HepG2 (cell line): ENCODE measurements around the gene GPA33. TPM values are rescaled to one million over a fixed set of nuclear protein-coding genes. Genes with fewer than 3 reads are reported as not detected.

Source experiments
- CENPX ChIP-seq: sonication (generic); formaldehyde crosslinking; IDR thresholded peaks from 2 replicates; pipeline ENCODE4 v1.9.0; 2021; ENCODE audit warnings: mild to moderate bottlenecking, missing genetic modification reagents, moderate library complexity
- DR1 ChIP-seq: sonication (generic); formaldehyde crosslinking; IDR thresholded peaks from 2 replicates; pipeline ENCODE4 v1.8.0; 2021; ENCODE audit warnings: mild to moderate bottlenecking, missing genetic modification reagents, inconsistent platforms
- FOXP4 ChIP-seq: sonication (generic); formaldehyde crosslinking; IDR thresholded peaks from 2 replicates; pipeline ENCODE4 v1.4.0; 2020; ENCODE audit warnings: missing genetic modification reagents
- HDAC1 ChIP-seq: sonication (generic); formaldehyde crosslinking; IDR thresholded peaks from 2 replicates; pipeline ENCODE4 v1.5.1; 2020; ENCODE audit warnings: mild to moderate bottlenecking, missing genetic modification reagents
- HMGA1 ChIP-seq: sonication (generic); formaldehyde crosslinking; conservative IDR thresholded peaks from 2 replicates; pipeline ENCODE4 v1.4.0; 2020; ENCODE audit warnings: missing genetic modification reagents
- HNRNPK ChIP-seq: fragments of 200-400 bp; formaldehyde crosslinking; IDR thresholded peaks from 2 replicates; pipeline ENCODE4 v1.6.1; 2018; ENCODE audit warnings: low read length, low read depth, moderate library complexity, mild to moderate bottlenecking; ENCODE audit not compliant: poor library complexity, severe bottlenecking
- KDM2A ChIP-seq: sonication (generic); formaldehyde crosslinking; IDR thresholded peaks from 2 replicates; pipeline ENCODE4 v1.4.0; 2020; ENCODE audit warnings: low read depth, missing genetic modification reagents, borderline replicate concordance
- PITX1 ChIP-seq: sonication (generic); formaldehyde crosslinking; IDR thresholded peaks from 2 replicates; pipeline ENCODE4 v1.5.1; 2020; ENCODE audit warnings: mild to moderate bottlenecking, missing genetic modification reagents
- PRMT3 ChIP-seq: sonication (generic); formaldehyde crosslinking; IDR thresholded peaks from 2 replicates; pipeline ENCODE4 v1.8.1; 2022; ENCODE audit warnings: low read depth, mild to moderate bottlenecking, moderate library complexity, missing genetic modification reagents, borderline replicate concordance
- SP5 ChIP-seq: IDR thresholded peaks from 2 replicates; pipeline ENCODE4 v1.6.1; 2016; ENCODE audit warnings: low read depth, borderline replicate concordance
- TMF1 ChIP-seq: sonication (generic); formaldehyde crosslinking; IDR thresholded peaks from 2 replicates; pipeline ENCODE4 v1.8.1; 2022; ENCODE audit warnings: low read depth, missing genetic modification reagents
- ZFP62 ChIP-seq: sonication (generic); formaldehyde crosslinking; IDR thresholded peaks from 2 replicates; pipeline ENCODE4 v1.4.0; 2020; ENCODE audit warnings: missing genetic modification reagents
- ZNF101 ChIP-seq: sonication (generic); formaldehyde crosslinking; IDR thresholded peaks from 2 replicates; pipeline ENCODE4 v1.4.0; 2020; ENCODE audit warnings: mild to moderate bottlenecking, low read depth, missing genetic modification reagents, borderline replicate concordance
- ZNF331 ChIP-seq: sonication (generic); formaldehyde crosslinking; IDR thresholded peaks from 2 replicates; pipeline ENCODE4 v1.4.0; 2020; ENCODE audit warnings: missing genetic modification reagents
- ZNF451 ChIP-seq: sonication (generic); formaldehyde crosslinking; IDR thresholded peaks from 2 replicates; pipeline ENCODE4 v1.5.0; 2020; ENCODE audit warnings: mild to moderate bottlenecking, missing genetic modification reagents
- ZNF703 ChIP-seq: sonication (generic); formaldehyde crosslinking; IDR thresholded peaks from 2 replicates; pipeline ENCODE4 v1.5.1; 2020; ENCODE audit warnings: missing genetic modification reagents, mild to moderate bottlenecking, moderate library complexity, borderline replicate concordance
- ZNF772 ChIP-seq: sonication (generic); formaldehyde crosslinking; IDR thresholded peaks from 2 replicates; pipeline ENCODE4 v1.5.0; 2020; ENCODE audit warnings: mild to moderate bottlenecking, missing genetic modification reagents
- polyA plus RNA-seq, 8 experiments: library from polyadenylated mRNA; depleted of rRNA in 3 of 8; stranded (reverse) in 7 of 8; unstranded in 1 of 8; fragments of >200 nt; fragmentation: Illumina TruSeq in 4 of 8; extraction: Trizol in 4 of 8; gene quantifications; 2 replicates each; pipeline versions ENCODE4 v1.2.1 to v1.2.3, GENCODE V29; 2011 to 2016; ENCODE audit warnings: low read depth in 4 of 8, missing spikeins in 1 of 8, mixed read lengths in 1 of 8; ENCODE audit not compliant: insufficient read depth in 1 of 8
- total RNA-seq, 5 experiments: library from RNA; depleted of rRNA; stranded (reverse); fragments of >200 nt; fragmentation: Illumina TruSeq; extraction: Trizol; gene quantifications; 2 replicates each; pipeline ENCODE4 v1.2.3, GENCODE V29; 2016; ENCODE audit warnings: low read depth in 1 of 5
- TF ChIP-seq, protein P1 (sequence below): sonication (generic); formaldehyde crosslinking; IDR thresholded peaks from 2 replicates; pipeline ENCODE4 v1.9.0; 2021; ENCODE audit warnings: missing genetic modification reagents, borderline replicate concordance
- TF ChIP-seq, protein P2 (sequence below): sonication (generic); formaldehyde crosslinking; IDR thresholded peaks from 2 replicates; pipeline ENCODE4 v1.4.0; 2020; ENCODE audit warnings: missing genetic modification reagents, borderline replicate concordance

GPA33 gene
- total and polyA plus RNA-seq, 2 of the 13 experiments (the other 11 are each of a cell fraction or from before 2014, with no cell fraction given), result not detected

DNA sequence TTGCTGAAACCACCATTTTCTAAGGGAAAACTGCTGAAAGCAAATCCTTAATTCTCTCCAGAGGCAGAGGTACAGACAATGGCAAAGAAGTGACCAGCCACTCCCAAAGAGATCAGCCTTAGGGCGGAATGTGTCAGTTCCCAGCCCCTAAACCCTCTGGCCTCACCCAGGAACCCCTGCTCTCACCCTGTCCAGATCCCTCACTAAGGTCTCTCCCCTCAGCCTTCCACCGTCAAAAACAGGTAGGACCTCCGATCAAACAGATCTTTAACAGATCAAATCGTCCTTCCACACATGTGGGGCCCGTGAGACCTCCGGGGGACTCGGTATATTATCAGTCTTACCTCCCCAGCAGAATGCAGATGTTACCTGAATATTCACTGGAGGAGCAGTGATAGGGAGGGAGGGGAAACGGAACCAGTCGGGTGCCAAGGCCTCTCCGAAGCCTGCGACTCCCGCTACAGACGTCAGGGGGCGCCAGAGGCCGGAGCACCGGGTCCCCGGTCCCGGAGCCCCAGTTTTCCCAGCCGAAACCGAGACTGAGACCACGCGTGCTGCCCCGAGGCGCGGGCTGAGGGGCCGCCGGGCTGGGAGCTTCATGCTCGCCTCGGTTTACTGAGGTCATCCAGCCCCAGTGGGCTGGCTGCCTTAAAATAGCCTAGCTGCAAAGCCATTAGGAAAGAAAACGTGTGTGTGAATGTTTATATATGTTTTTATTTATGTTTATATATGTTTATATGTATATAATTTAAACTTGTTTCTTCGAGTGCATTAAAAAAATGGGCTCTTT lies 23.6 kb downstream of the GPA33 start (continued):
- TF ChIP-seq TMF1 (no peak), ZNF772 (CRISPR knock-in tag) (no peak), ZNF331 (0 out of 2 replicates have a peak, but pooled peaks have one; percentile 14), ZNF101 (CRISPR knock-in tag) (no peak), FOXP4 (no peak), ZFP62 (CRISPR knock-in tag) (no peak), HMGA1 (CRISPR knock-in tag) (no peak), HNRNPK (no peak), PITX1 (CRISPR knock-in tag) (no peak), HDAC1 (CRISPR knock-in tag) (0 out of 2 replicates have a peak, but pooled peaks have one; percentile 13), DR1 (CRISPR knock-in tag) (no peak), PRMT3 (CRISPR knock-in tag) (no peak), CENPX (CRISPR knock-in tag) (no peak), SP5 (CRISPR knock-in tag) (no peak), ZNF451 (CRISPR knock-in tag) (no peak), KDM2A (peak; percentile 74; the same call in 1 of the 2 replicates), ZNF703 (CRISPR knock-in tag) (no peak)
- TF ChIP-seq, protein P1, sequence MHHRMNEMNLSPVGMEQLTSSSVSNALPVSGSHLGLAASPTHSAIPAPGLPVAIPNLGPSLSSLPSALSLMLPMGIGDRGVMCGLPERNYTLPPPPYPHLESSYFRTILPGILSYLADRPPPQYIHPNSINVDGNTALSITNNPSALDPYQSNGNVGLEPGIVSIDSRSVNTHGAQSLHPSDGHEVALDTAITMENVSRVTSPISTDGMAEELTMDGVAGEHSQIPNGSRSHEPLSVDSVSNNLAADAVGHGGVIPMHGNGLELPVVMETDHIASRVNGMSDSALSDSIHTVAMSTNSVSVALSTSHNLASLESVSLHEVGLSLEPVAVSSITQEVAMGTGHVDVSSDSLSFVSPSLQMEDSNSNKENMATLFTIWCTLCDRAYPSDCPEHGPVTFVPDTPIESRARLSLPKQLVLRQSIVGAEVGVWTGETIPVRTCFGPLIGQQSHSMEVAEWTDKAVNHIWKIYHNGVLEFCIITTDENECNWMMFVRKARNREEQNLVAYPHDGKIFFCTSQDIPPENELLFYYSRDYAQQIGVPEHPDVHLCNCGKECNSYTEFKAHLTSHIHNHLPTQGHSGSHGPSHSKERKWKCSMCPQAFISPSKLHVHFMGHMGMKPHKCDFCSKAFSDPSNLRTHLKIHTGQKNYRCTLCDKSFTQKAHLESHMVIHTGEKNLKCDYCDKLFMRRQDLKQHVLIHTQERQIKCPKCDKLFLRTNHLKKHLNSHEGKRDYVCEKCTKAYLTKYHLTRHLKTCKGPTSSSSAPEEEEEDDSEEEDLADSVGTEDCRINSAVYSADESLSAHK (CRISPR knock-in tag), result no peak
- TF ChIP-seq, protein P2, sequence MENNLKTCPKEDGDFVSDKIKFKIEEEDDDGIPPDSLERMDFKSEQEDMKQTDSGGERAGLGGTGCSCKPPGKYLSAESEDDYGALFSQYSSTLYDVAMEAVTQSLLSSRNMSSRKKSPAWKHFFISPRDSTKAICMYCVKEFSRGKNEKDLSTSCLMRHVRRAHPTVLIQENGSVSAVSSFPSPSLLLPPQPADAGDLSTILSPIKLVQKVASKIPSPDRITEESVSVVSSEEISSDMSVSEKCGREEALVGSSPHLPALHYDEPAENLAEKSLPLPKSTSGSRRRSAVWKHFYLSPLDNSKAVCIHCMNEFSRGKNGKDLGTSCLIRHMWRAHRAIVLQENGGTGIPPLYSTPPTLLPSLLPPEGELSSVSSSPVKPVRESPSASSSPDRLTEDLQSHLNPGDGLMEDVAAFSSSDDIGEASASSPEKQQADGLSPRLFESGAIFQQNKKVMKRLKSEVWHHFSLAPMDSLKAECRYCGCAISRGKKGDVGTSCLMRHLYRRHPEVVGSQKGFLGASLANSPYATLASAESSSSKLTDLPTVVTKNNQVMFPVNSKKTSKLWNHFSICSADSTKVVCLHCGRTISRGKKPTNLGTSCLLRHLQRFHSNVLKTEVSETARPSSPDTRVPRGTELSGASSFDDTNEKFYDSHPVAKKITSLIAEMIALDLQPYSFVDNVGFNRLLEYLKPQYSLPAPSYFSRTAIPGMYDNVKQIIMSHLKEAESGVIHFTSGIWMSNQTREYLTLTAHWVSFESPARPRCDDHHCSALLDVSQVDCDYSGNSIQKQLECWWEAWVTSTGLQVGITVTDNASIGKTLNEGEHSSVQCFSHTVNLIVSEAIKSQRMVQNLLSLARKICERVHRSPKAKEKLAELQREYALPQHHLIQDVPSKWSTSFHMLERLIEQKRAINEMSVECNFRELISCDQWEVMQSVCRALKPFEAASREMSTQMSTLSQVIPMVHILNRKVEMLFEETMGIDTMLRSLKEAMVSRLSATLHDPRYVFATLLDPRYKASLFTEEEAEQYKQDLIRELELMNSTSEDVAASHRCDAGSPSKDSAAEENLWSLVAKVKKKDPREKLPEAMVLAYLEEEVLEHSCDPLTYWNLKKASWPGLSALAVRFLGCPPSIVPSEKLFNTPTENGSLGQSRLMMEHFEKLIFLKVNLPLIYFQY, result peak; percentile 62; the same call in 1 of the 2 replicates
